GM19324 (cell line): ENCODE data around the gene NUDT7.

Experiments
- ATAC-seq: cut with Tn5 transposase; IDR thresholded peaks from one replicate; pipeline ENCODE4 v1.9.1; 2021; ENCODE audit warnings: mild to moderate bottlenecking, moderate library complexity; ENCODE audit not compliant: unreplicated experiment, low FRiP score

NUDT7 gene

GRCh38 chr16:77723108-77723514 is 797 bp downstream of the NUDT7 start:
- peak; percentile 14 for ATAC-seq

GRCh38 chr16:77724174-77724573 is 1.9 kb downstream of the NUDT7 start:
- no peak for ATAC-seq

- ATAC-seq, result no peak
Observed at GRCh38 chr16:77729951-77730350, 7.6 kb downstream of the NUDT7 start.

DNA sequence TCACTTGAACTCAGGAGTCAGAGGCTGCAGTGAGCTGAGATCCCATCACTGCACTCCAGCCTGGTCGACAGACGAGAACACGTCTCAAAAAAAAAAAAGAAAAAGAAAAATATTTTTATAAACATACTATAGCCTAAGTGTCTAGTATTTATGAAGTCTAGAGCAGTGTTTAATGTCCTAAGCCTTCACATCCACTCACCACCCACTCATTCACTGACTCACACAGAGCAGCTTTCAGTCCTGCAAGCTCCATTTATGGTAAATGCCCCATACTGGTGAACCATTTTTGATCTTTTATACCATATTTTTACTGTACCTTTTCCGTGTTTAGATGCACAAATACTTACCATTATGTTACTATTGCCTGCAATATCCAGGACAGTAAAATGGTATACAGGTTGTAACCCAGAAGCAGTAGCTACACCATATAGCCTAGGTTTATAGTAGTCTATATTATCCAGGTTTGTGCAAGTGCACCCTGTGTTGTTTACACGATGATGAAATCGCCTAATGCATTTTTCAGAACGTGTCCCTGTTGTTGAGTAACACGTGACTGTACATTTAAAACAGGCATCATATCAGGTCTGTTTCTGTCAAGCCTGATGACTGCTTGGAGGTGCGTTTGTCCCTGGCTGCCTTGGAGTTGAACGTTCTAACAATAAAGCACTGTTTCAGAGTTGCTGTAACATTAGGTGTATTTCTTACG is 10.1 kb downstream of the NUDT7 start:
- ATAC-seq, result no peak

DNA sequence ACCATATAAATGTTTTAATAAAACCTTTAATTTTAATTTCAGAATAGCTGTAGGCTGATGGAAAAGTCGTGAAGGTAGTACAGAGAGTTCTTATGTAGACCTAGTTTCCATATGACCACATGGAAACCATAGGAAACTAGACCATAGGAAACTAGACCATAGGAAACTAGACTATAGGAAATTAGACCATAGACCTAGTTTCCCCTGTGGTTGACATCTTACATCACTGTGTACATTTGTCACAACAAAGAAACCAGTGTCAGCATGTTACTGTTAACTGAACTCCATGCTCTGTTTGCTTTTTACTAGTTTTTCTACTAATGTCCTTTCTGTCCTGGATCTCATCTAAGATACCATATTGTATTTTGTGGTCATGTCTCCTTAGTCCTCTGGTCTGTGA is 14.6 kb downstream of the NUDT7 start:
- ATAC-seq, result no peak

- ATAC-seq, result no peak
Observed at GRCh38 chr16:77738706-77739558, 16.6 kb downstream of the NUDT7 start.

- ATAC-seq, result no peak
Observed at GRCh38 chr16:77739559-77739892, 17.2 kb downstream of the NUDT7 start.

DNA sequence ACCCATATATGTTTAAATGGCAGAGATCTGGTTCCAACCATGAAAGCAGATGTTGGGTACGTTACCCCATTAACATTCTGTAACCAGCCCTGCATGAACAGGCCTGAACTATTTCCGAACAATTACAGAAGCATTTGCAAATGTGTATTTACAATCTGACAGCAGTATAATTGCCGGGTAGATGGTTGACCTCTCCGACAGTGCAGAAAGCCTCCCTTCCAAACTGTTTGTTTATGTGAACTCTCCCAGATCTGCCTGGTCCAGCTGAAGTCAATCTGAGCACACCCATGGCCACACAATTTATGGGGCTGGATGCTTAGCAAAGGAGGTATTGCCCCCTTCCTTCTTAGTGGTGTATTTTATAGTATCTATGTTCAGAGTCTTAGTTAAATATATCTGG is 21.8 kb downstream of the NUDT7 start:
- no peak for ATAC-seq

- ATAC-seq, result no peak
Observed at GRCh38 chr16:77745972-77746371, 23.7 kb downstream of the NUDT7 start.

DNA sequence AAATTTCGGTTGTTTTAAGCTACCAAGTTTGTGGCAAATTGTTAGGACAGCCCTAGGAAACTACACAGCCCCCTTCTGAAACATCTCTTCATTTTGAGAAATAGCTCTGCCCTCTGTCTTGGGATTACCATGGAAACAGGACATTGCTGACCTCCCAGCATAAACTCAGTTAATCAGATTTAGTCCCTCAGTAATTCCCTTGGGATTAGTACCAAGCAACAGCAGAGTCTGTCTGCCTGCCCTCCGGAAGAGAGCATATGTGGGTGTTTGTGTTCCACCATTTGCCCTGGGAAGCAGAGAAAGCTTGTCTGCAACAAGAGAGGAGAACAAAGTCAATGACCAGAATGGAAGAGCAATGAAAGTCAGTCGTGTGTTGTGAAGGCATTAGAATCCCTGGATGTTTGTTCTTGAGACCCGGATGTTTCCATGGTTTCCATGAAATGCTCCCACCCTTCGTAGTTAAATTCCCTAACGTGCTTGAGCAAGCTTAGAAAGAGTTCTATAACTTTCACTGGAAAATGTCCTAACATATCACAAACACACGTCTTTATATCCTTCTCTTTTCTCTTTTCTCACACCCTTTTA is 26.2 kb downstream of the NUDT7 start:
- ATAC-seq, result no peak

- no peak for ATAC-seq
Observed at GRCh38 chr16:77749415-77749814, 27.1 kb downstream of the NUDT7 start.

DNA sequence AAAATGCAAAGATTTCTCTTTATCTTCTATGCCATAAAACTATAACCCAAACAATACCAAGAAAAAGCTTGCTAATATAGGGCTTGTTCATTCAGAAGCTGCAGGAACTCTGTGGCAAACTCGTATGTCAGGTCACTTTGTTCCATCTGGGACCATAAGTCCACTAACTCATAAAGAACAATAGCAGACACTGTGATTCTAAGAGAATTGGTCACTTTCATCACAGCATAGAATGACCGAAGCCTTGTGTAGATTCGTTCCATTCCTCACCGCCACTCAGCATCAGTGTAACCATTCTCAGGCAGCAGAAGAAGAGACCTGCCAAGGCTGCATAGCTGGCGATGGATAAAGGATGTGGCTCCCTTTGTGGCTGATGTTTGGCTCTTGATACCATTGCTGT is 35.7 kb downstream of the NUDT7 start:
- ATAC-seq, result no peak

- ATAC-seq, result no peak
Observed at GRCh38 chr16:77758508-77758907, 36.2 kb downstream of the NUDT7 start.

DNA sequence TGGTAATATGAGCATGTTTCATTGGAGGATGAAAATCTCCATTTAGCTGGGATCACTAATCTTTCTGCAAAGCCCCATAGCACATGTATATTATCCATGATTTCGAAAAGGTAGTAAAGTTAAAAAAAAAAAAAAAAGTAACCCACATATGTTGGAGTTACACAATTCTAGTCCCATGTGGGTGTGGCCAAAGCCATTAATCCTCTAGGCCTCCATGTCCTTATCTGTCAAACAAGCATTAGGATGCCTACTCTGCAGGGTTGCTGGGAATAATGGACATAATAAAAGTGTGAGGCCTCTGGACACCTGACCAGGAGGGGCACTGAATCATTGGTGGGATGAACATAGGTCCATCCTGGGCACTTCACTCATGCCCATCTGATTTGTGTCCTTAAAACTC is 36.9 kb downstream of the NUDT7 start:
- no peak for ATAC-seq

- ATAC-seq, result no peak
Observed at GRCh38 chr16:77759821-77760220, 37.5 kb downstream of the NUDT7 start.

GRCh38 chr16:77760800-77761199 is 38.5 kb downstream of the NUDT7 start:
- ATAC-seq, result no peak

- ATAC-seq, result no peak
Observed at GRCh38 chr16:77761204-77761603, 38.9 kb downstream of the NUDT7 start.

DNA sequence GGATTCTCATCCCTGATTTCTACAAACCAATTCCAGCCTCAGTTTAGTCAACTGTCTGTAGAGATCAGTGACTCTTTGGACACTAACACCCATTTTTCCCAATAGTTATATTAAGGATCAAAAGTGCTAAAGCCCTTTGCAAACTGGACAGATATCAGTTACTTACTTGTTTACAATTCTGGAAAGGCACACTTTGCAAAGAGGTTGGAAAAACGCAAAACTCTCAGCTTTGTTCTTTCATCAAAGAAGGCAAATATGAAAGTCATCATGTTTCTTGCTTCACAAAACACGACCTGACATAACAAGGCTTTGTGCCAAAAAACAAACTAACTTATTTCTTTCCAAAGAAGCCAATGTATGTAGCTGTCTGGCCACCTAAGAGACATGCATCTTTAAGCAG is 39.9 kb downstream of the NUDT7 start:
- ATAC-seq, result no peak

DNA sequence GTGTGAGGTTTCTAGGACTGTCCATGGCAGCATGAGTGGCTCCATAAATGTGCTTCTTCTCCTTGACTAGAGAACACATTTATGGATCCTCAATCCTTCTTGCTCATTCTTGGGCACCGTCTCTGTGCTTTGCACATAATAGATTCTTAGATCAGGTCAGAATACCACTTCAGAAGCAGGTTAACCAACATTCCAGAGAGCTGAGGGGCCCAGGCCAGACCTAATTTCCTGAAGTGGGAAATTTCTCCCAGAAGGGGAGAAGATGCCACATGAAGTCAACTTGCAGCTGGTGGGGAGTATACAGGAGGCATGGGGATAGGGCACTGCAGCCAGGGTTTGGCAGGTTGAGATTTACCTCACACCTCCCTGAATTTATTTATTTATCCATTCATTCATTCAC is 41.7 kb downstream of the NUDT7 start:
- ATAC-seq, result no peak

GRCh38 chr16:77767211-77767610 is 44.9 kb downstream of the NUDT7 start:
- no peak for ATAC-seq

- ATAC-seq, result no peak
Observed at GRCh38 chr16:77767826-77768225, 45.5 kb downstream of the NUDT7 start.
